Common myeloid progenitor, CD34-positive (primary cell): ENCODE results near the gene NRROS.

Experiments used
- CTCF ChIA-PET: fragments of 350-600 bp; sonication (Branson Sonifier 250); formaldehyde crosslinking; loops from one replicate; lab custom pipeline; 2021; ENCODE audit warnings: antibody characterized with exemption; lab: Charles Lee
- POLR2A ChIA-PET: fragments of 350-600 bp; sonication (Branson Sonifier 250); formaldehyde crosslinking; loops from one replicate; lab custom pipeline; 2021; ENCODE audit warnings: antibody characterized with exemption; lab: Charles Lee
- DNase-seq, 3 donors: peaks; one replicate each; pipeline versions ENCODE4 v3.0.0 to v3.0.0-alpha.2; 2013
- H3K27ac ChIP-seq, 2 experiments: 1 replicate in 1 of 2; 2 replicates in 1 of 2; pipeline ENCODE4 v1.7.0; 2013; ENCODE audit warnings: inconsistent platforms in 2 of 2, low read length in 2 of 2, mild to moderate bottlenecking in 2 of 2, low read depth in 1 of 2, moderate library complexity in 1 of 2; ENCODE audit not compliant: severe bottlenecking in 2 of 2, insufficient read depth in 1 of 2, poor library complexity in 1 of 2
- H3K27me3 ChIP-seq, 5 experiments: replicated peaks in 2 of 5; 1 replicate in 3 of 5; 2 replicates in 2 of 5; pipeline versions ENCODE4 v1.6.1 to v1.7.0; 2013; ENCODE audit warnings: low read length in 4 of 5, mild to moderate bottlenecking in 2 of 5, moderate library complexity in 2 of 5, inconsistent platforms in 1 of 5; ENCODE audit not compliant: insufficient read depth in 5 of 5, control insufficient read depth in 4 of 5
- H3K36me3 ChIP-seq, 4 experiments: 1 replicate in 2 of 4; 2 replicates in 2 of 4; pipeline versions ENCODE4 v1.6.1 to v1.7.0; 2013; ENCODE audit warnings: low read length in 3 of 4, control low read depth in 1 of 4, mild to moderate bottlenecking in 1 of 4; ENCODE audit not compliant: control insufficient read depth in 4 of 4, insufficient read depth in 4 of 4
- H3K4me1 ChIP-seq, 4 experiments: 1 replicate in 3 of 4; 2 replicates in 1 of 4; pipeline versions ENCODE4 v1.6.1 to v1.7.1; 2013; ENCODE audit warnings: low read length in 3 of 4, mild to moderate bottlenecking in 3 of 4, control low read depth in 1 of 4, inconsistent platforms in 1 of 4, moderate library complexity in 1 of 4; ENCODE audit not compliant: control insufficient read depth in 4 of 4, insufficient read depth in 4 of 4; ENCODE audit errors: control extremely low read depth in 1 of 4
- H3K4me3 ChIP-seq, 7 experiments: 1 replicate in 4 of 7; 2 replicates in 3 of 7; pipeline versions ENCODE4 v1.5.1 to v1.7.0; 2013; ENCODE audit warnings: mild to moderate bottlenecking in 7 of 7, low read length in 6 of 7, moderate library complexity in 6 of 7, inconsistent platforms in 2 of 7, low read depth in 2 of 7, control low read depth in 1 of 7; ENCODE audit not compliant: insufficient read depth in 4 of 7, control insufficient read depth in 1 of 7; ENCODE audit errors: extremely low read depth in 1 of 7
- H3K9me3 ChIP-seq, 5 experiments: 1 replicate in 4 of 5; 2 replicates in 1 of 5; pipeline versions ENCODE4 v1.6.1 to v1.7.1; 2013; ENCODE audit warnings: low read length in 4 of 5, mild to moderate bottlenecking in 2 of 5, inconsistent platforms in 1 of 5, low read depth in 1 of 5, moderate library complexity in 1 of 5; ENCODE audit not compliant: control insufficient read depth in 4 of 5, insufficient read depth in 2 of 5; ENCODE audit errors: control extremely low read depth in 1 of 5
- WGBS: methylation state at CpG from one replicate; pipeline ENCODE4 v1.1.5; 2013; ENCODE audit not compliant: insufficient coverage; 5-methylcytosine and 5-hydroxymethylcytosine counted together

NRROS gene

DNA sequence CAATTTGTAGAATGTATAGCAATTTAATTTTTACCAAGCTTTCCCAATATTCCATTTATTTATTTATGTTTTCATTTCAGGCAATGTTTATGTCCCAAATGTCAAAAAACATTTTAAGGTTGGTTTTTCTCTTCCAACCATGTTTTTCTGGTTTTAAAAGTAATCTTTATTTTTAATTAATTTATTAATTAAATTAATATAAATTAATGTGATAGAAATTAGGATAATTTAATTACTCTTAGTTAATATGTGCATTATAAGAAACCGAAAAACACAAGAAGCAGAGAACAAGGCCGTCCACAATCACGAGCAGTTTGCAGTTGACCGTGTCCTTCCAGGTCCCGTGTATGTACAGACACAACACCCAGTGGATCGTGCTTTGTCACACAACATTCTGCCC is 36.8 kb upstream of the NRROS start:
- H3K27ac ChIP-seq = no peak overlapping the region
- H3K9me3 ChIP-seq = no peaks in the 10 kb centered on the region
- DNase-seq = no peak
- no peaks in the 10 kb centered on the region for H3K27me3 ChIP-seq
- CTCF ChIA-PET = interaction anchor here (1.1 to 15.8 kb wide), 3 partner anchors 12 to 84 kb away, joined by 3 to 306 read pairs (median 106); partner anchors contain the start of gene NRROS
- peaks cover 2 to 8% (median 4%) of the 10 kb centered on the region in 4 experiments for H3K4me1 ChIP-seq
- no peak overlapping the region for H3K4me3 ChIP-seq
- POLR2A ChIA-PET = no interaction called here
- H3K36me3 ChIP-seq = no peaks in the 10 kb centered on the region
- 99% methylated on average over 6 of the region's 6 CpGs for WGBS

DNA sequence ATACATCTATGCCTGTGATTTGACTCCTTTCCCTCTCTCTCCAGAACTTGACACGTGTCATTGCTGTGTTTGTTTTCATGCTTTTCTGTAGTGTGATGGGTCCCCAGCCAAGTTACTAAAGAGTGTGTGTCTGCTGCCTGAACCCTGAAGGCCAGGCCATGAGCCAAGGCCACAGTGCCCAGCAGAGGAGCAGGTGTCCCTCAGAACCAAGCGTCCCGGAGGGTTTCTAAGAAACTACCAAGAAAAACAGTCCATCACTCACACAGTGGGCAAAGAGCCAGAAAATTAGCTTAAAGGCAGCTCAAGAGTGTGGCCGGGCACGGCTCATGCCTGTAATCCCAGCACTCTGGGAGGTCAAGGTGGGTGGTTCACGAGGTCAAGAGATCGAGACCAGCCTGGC is 35.8 kb upstream of the NRROS start:
- Histone ChIP-seq H3K4me1 (peaks cover 0 to 5% (median 3%) of the 10 kb centered on the region in 4 experiments), H3K36me3 (no peaks in the 10 kb centered on the region), H3K27ac (no peak overlapping the region), H3K27me3 (no peaks in the 10 kb centered on the region), H3K4me3 (no peak overlapping the region), H3K9me3 (no peaks in the 10 kb centered on the region)
- DNase-seq = peak in 1 of 3 donors; percentile 26
- 80% methylated on average over 1 of the region's 7 CpGs for WGBS
- ChIA-PET CTCF (interaction anchor here (0.7 to 15.8 kb wide), 4 partner anchors 33 to 83 kb away, joined by 3 to 306 read pairs (median 54); partner anchors contain the start of gene NRROS), POLR2A (interaction anchor here (1.0 kb wide), 1 partner anchor 106 kb away, joined by 3 read pairs; no protein-coding TSS in a partner anchor)

DNA sequence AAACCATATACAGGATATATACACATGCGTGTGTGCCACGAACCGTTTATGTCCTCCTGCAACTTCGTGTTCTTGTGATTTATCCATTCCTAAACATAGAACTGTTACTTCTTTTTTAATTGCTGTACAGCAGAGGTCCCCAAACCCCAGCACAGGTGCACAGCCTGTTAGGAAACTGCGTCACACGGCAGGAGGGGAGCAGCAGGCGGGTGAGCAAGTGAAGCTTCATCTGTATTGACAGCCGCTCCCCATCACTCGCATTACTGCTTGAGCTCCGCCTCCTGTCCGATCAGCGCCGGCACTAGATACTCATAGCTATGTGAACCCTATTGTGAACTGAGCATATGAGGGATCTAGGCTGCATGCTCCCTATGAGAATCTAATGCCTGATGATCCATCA is 34.9 kb upstream of the NRROS start:
- no peaks in the 10 kb centered on the region for H3K9me3 ChIP-seq

DNA sequence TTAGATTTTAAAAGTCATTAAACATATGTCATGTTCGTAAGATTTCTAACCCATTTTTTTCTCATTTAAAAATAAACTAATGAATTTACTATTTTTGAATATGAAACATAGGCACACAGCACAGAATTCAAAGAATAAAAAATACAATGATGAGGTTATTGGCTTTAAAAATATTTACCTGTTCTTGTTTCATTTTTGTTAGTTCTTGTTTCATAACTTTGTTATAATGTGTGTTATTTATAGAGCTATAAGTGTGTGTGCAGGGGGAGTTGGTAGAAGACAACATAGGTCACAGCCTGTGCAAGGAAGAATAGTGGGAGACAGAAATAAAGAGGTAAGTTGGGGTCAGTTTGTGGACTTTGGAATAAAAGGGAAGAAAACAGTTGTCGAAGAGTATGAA is 30.8 kb upstream of the NRROS start:
- Histone ChIP-seq H3K4me3 (no peak overlapping the region), H3K9me3 (no peaks in the 10 kb centered on the region), H3K36me3 (no peaks in the 10 kb centered on the region), H3K27ac (no peak overlapping the region), H3K4me1 (peaks cover 16 to 43% (median 42%) of the 10 kb centered on the region in 4 experiments), H3K27me3 (no peaks in the 10 kb centered on the region)
- DNase-seq = no peak
- WGBS = no CpG with 5 or more reads among the region's 2 CpGs
- CTCF ChIA-PET = interaction anchor here (0.8 to 15.8 kb wide), 16 partner anchors 11 to 226 kb away, joined by 3 to 306 read pairs (median 9); partner anchors contain the start of gene NRROS
- POLR2A ChIA-PET = interaction anchor here (0.8 to 1.7 kb wide), 3 partner anchors 23 to 76 kb away, joined by 3 to 25 read pairs (median 4); partner anchors contain the start of genes FBXO45 and WDR53

More for the DNA sequence above, 34.9 kb upstream of the NRROS start:
- Histone ChIP-seq H3K4me3 (no peak overlapping the region), H3K4me1 (peaks cover 2 to 7% (median 4%) of the 10 kb centered on the region in 4 experiments), H3K27ac (no peak overlapping the region), H3K36me3 (no peaks in the 10 kb centered on the region), H3K27me3 (no peaks in the 10 kb centered on the region)
- POLR2A ChIA-PET = interaction anchor here (1.0 kb wide), 1 partner anchor 105 kb away, joined by 3 read pairs; no protein-coding TSS in a partner anchor
- WGBS = 83% methylated on average over 10 of the region's 13 CpGs
- DNase-seq = peak in 2 of 3 donors; percentile 49 to 73
- CTCF ChIA-PET = interaction anchor here (0.7 to 15.8 kb wide), 4 partner anchors 32 to 82 kb away, joined by 3 to 306 read pairs (median 54); partner anchors contain the start of gene NRROS

DNA sequence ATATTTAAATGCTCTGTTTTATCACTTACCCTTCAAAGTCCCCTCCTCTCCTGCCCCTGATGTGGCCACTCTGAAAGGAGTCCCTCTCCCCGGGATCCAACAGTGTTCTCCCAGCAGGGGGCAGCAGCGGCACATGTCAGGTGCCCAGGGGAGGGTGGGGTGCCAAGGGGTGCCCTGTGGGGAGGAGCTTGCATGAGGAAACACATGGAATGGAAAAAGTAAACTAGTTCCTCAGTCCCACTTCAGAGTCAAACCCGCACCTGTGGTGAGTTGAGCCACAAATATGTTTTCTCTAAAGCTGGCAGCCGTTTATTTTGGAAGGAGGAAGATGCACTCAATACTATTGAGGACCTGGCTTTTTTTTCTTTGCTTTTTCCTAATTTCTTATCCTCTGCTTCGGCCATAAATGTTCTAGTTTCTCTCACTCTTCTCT is 30.1 kb upstream of the NRROS start:
- Histone ChIP-seq H3K27me3 (no peaks in the 10 kb centered on the region), H3K4me1 (peaks cover 16 to 48% (median 44%) of the 10 kb centered on the region in 4 experiments), H3K36me3 (no peaks in the 10 kb centered on the region), H3K4me3 (peak overlapping the region in 3 of 7 experiments; percentile 40 to 52 (median 47)), H3K27ac (peak overlapping the region; percentile 23 to 72), H3K9me3 (no peaks in the 10 kb centered on the region)
- WGBS = 0% methylated on average over 3 of the region's 5 CpGs
- DNase-seq = peak; percentile 96 to 99 (median 99)
- ChIA-PET POLR2A (interaction anchor here (0.8 to 1.7 kb wide), 4 partner anchors 23 to 76 kb away, joined by 3 to 25 read pairs (median 6); no protein-coding TSS in a partner anchor), CTCF (interaction anchor here (0.6 to 15.8 kb wide), 20 partner anchors 11 to 226 kb away, joined by 3 to 306 read pairs (median 8); partner anchors contain the start of gene NRROS)

DNA sequence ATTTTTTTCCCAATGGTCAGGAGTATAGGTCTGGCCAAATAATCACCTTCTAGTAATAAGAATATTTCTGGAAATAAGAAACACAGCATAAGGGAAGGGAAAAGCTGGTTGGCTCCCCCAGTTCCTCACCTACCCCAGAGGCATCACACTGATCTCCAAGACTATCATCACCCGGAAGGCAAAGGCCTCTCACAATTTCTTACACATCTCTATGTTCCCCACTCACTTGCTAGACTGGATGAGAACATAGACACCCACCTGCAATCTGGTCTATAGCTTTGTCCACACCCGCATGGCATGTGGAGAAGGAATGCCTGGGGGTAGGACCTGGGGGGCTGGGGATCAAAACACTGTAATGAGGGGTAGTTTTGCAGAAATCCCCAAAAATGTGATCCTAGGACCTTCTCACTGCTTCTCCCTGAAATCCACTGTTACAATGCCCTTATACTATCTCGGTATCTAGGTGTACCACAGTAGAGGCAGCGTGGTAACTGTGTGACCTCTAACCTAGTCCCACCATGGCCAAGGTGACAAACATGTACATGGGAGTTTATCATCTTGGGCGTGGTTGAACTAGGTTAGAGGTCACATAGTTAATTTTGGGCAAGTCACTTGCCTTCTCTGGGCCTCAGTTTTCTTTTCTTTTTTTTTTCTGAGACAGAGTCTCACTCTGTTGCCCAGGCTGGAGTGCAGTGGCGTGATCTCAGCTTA is 29.5 kb upstream of the NRROS start:
- ChIA-PET CTCF (interaction anchor here (0.6 to 15.8 kb wide), 19 partner anchors 11 to 225 kb away, joined by 3 to 306 read pairs (median 9); partner anchors contain the start of gene NRROS), POLR2A (interaction anchor here (0.8 to 1.7 kb wide), 4 partner anchors 22 to 75 kb away, joined by 3 to 25 read pairs (median 6); no protein-coding TSS in a partner anchor)
- Histone ChIP-seq H3K4me1 (peaks cover 16 to 48% (median 44%) of the 10 kb centered on the region in 4 experiments), H3K27me3 (no peaks in the 10 kb centered on the region), H3K27ac (peak overlapping the region; percentile 23 to 72), H3K4me3 (peak overlapping the region in 3 of 7 experiments; percentile 40 to 52 (median 47)), H3K36me3 (no peaks in the 10 kb centered on the region), H3K9me3 (no peaks in the 10 kb centered on the region)
- DNase-seq = peak in 1 of 3 donors; percentile 58
- 100% methylated on average over 3 of the region's 6 CpGs for WGBS
